WTC11 (cell line): ENCODE measurements around the gene HSBP1L1.

Experiments used
- CTCF ChIP-seq: fragments of 200-600 bp; IDR thresholded peaks from 2 replicates; pipeline ENCODE4 v1.8.0; 2022; ENCODE audit warnings: antibody characterized with exemption
- MAX ChIP-seq: sonication (generic); formaldehyde crosslinking; IDR thresholded peaks from 2 replicates; pipeline ENCODE4 v1.8.0; 2022; ENCODE audit warnings: mild to moderate bottlenecking, missing genetic modification reagents
- SMAD4 ChIP-seq: sonication (generic); formaldehyde crosslinking; IDR thresholded peaks from 2 replicates; pipeline ENCODE4 v1.8.0; 2022; ENCODE audit warnings: mild to moderate bottlenecking, missing genetic modification reagents

- no peak for TF ChIP-seq CTCF
- TF ChIP-seq MAX (CRISPR knock-in tag) = no peak
- no peak for TF ChIP-seq SMAD4
Observed at GRCh38 chr18:79924814-79925731, 39.4 kb upstream of the HSBP1L1 start.
